HCT116 (cell line): ENCODE results near the gene UTP18. TPM values are rescaled to one million over a fixed set of nuclear protein-coding genes. Genes with fewer than 3 reads are reported as not detected.

Experiments
- ATAC-seq: fragments of 200-7000 bp; cut with Tn5 transposase; 2 replicates; pipeline ENCODE4 v1.9.1; 2020; ENCODE audit warnings: mild to moderate bottlenecking, moderate library complexity
- BruUV-seq: library from RNA; stranded (reverse); fragments of 400-500 nt; replicated peaks from 2 replicates; lab custom pipeline; 2021; lab: Mats Ljungman, UMichigan
- CTCF ChIA-PET: fragments of 300-600 bp; sonication (Branson Sonifier 250); formaldehyde crosslinking; loops from one replicate; lab custom pipeline; 2021; ENCODE audit warnings: antibody characterized with exemption; lab: Charles Lee
- POLR2A ChIA-PET: fragments of 300-600, 350-600 bp; sonication (Branson Sonifier 250); formaldehyde crosslinking; loops from one replicate; lab custom pipeline; 2021; ENCODE audit warnings: antibody characterized with exemption; lab: Charles Lee
- RAD21 ChIA-PET, 2 experiments: fragments of 300-600 bp; sonication (Branson Sonifier 250); formaldehyde crosslinking; loops; one replicate each; lab custom pipeline; 2023; ENCODE audit warnings: low total read pairs in 2 of 2; ENCODE audit not compliant: uncharacterized antibody in 2 of 2, unreplicated experiment in 2 of 2, low non-redundant PET in 1 of 2; lab: Charles Lee
- DNase-seq: peaks from one replicate; pipeline ENCODE4 v3.0.0-alpha.2; 2010; ENCODE audit warnings: low read depth, low spot score
- H2AFZ ChIP-seq: fragments of 200-600 bp; shearing (Covaris generic), sonication (generic); 2 replicates; pipeline ENCODE4 v1.6.1; 2017; ENCODE audit warnings: low read depth, mixed run types, mixed read lengths, antibody characterized with exemption, low read length; ENCODE audit not compliant: poor library complexity, severe bottlenecking
- H3K27ac ChIP-seq: 2 replicates; pipeline ENCODE4 v1.5.1; 2012; ENCODE audit warnings: low read depth, low read length
- H3K27me3 ChIP-seq: fragments of 200-600 bp; sonication (generic); 2 replicates; pipeline ENCODE4 v1.6.1; 2016; ENCODE audit warnings: mixed run types, low read length, mixed read lengths; ENCODE audit not compliant: insufficient read depth
- H3K36me3 ChIP-seq, 2 experiments: fragments of 200-500 bp in 1 of 2; fragments of 200-600 bp in 1 of 2; sonication (Bioruptor generic) in 1 of 2; sonication (generic) in 1 of 2; 2 replicates each; pipeline versions ENCODE4 v1.5.1 to v1.6.1; 2014 to 2016; ENCODE audit warnings: low read length in 2 of 2, inconsistent platforms in 1 of 2, mixed read lengths in 1 of 2, mixed run types in 1 of 2; ENCODE audit not compliant: insufficient read depth in 2 of 2, control insufficient read depth in 1 of 2
- H3K4me1 ChIP-seq, 2 experiments: fragments of 200-600 bp in 1 of 2; sonication (generic) in 1 of 2; 2 replicates each; pipeline versions ENCODE4 v1.5.1 to v1.6.1; 2012 to 2017; ENCODE audit warnings: low read length in 2 of 2, inconsistent platforms in 1 of 2, mild to moderate bottlenecking in 1 of 2, mixed read lengths in 1 of 2, mixed run types in 1 of 2, moderate library complexity in 1 of 2; ENCODE audit not compliant: insufficient read depth in 2 of 2, control insufficient read depth in 1 of 2
- H3K4me2 ChIP-seq: fragments of 200-600 bp; sonication (generic); 2 replicates; pipeline ENCODE4 v1.6.1; 2017; ENCODE audit warnings: mixed run types, low read length, mixed read lengths
- H3K4me3 ChIP-seq, 2 experiments: fragments of 200-600 bp in 1 of 2; sonication (generic) in 1 of 2; replicated peaks in 1 of 2; 2 replicates each; pipeline ENCODE4 v1.5.1; 2011 to 2016; ENCODE audit warnings: low read length in 2 of 2, control low read depth in 1 of 2, low read depth in 1 of 2, mild to moderate bottlenecking in 1 of 2, mixed read lengths in 1 of 2, mixed run types in 1 of 2
- H3K79me2 ChIP-seq: fragments of 200-600 bp; sonication (generic); 2 replicates; pipeline ENCODE4 v1.6.1; 2017; ENCODE audit warnings: mild to moderate bottlenecking, mixed run types, low read length, moderate library complexity, mixed read lengths; ENCODE audit not compliant: insufficient read depth
- H3K9ac ChIP-seq: fragments of 200-600 bp; sonication (generic); 2 replicates; pipeline ENCODE4 v1.6.1; 2016; ENCODE audit warnings: low read length, mixed read lengths
- H3K9me2 ChIP-seq: fragments of 200-600 bp; sonication (generic), shearing (Covaris generic); 2 replicates; pipeline ENCODE4 v1.6.1; 2017; ENCODE audit warnings: mixed run types, mild to moderate bottlenecking, moderate library complexity; ENCODE audit not compliant: insufficient read depth
- H3K9me3 ChIP-seq, 2 experiments: fragments of 200-500 bp in 1 of 2; fragments of 200-600 bp in 1 of 2; sonication (Bioruptor generic) in 1 of 2; sonication (generic) in 1 of 2; 2 replicates each; pipeline ENCODE4 v1.6.1; 2014 to 2017; ENCODE audit warnings: low read length in 2 of 2, mixed read lengths in 2 of 2, inconsistent platforms in 1 of 2, low read depth in 1 of 2, mild to moderate bottlenecking in 1 of 2, mixed run types in 1 of 2, moderate library complexity in 1 of 2; ENCODE audit not compliant: control insufficient read depth in 1 of 2, insufficient read depth in 1 of 2
- H4K20me1 ChIP-seq: fragments of 200-600 bp; sonication (generic), shearing (Covaris generic); 2 replicates; pipeline ENCODE4 v1.6.1; 2017; ENCODE audit warnings: mixed run types, mild to moderate bottlenecking, moderate library complexity; ENCODE audit not compliant: insufficient read depth
- ATF3 ChIP-seq: IDR thresholded peaks from 2 replicates; pipeline ENCODE4 v1.6.1; 2012
- CEBPB ChIP-seq: IDR thresholded peaks from 2 replicates; pipeline ENCODE4 v1.6.1; 2012; ENCODE audit warnings: low read depth
- EGR1 ChIP-seq: IDR thresholded peaks from 2 replicates; pipeline ENCODE4 v1.6.1; 2012; ENCODE audit warnings: low read depth
- ELF1 ChIP-seq: IDR thresholded peaks from 2 replicates; pipeline ENCODE4 v1.6.1; 2012; ENCODE audit warnings: low read depth, borderline replicate concordance
- EZH2 ChIP-seq: fragments of 200-600 bp; sonication (generic); IDR thresholded peaks from 2 replicates; pipeline ENCODE4 v1.6.1; 2017; ENCODE audit warnings: antibody characterized with exemption, mixed run types
- EZH2phosphoT487 ChIP-seq: fragments of 200-600 bp; IDR thresholded peaks from 2 replicates; pipeline ENCODE4 v1.6.1; 2018; ENCODE audit warnings: antibody characterized with exemption, borderline replicate concordance
- JUND ChIP-seq: IDR thresholded peaks from 2 replicates; pipeline ENCODE4 v1.6.1; 2012
- POLR2A ChIP-seq: IDR thresholded peaks from 2 replicates; pipeline ENCODE4 v1.7.0; 2011; ENCODE audit warnings: borderline replicate concordance; ENCODE audit not compliant: insufficient read depth, insufficient read length; ENCODE audit errors: extremely low read depth
- POLR2AphosphoS5 ChIP-seq: IDR thresholded peaks from 2 replicates; pipeline ENCODE4 v1.6.1; 2011; ENCODE audit warnings: mild to moderate bottlenecking, low read depth, low read length, moderate library complexity
- REST ChIP-seq: IDR thresholded peaks from 2 replicates; pipeline ENCODE4 v1.6.1; 2012; ENCODE audit warnings: low read depth
- SIN3A ChIP-seq: IDR thresholded peaks from 2 replicates; pipeline ENCODE4 v1.6.1; 2012; ENCODE audit warnings: low read depth
- SP1 ChIP-seq: IDR thresholded peaks from 2 replicates; pipeline ENCODE4 v1.6.1; 2012; ENCODE audit warnings: low read depth
- SRF ChIP-seq: IDR thresholded peaks from 2 replicates; pipeline ENCODE4 v1.6.1; 2012; ENCODE audit warnings: low read depth
- TCF7L2 ChIP-seq: IDR thresholded peaks from 2 replicates; pipeline ENCODE4 v1.7.0; 2011; ENCODE audit warnings: borderline replicate concordance, inconsistent platforms; ENCODE audit not compliant: insufficient read depth, insufficient read length; ENCODE audit errors: extremely low read depth
- YY1 ChIP-seq: IDR thresholded peaks from 2 replicates; pipeline ENCODE4 v1.6.1; 2011; ENCODE audit warnings: low read length, low read depth, moderate library complexity, mild to moderate bottlenecking; ENCODE audit not compliant: insufficient replicate concordance; ENCODE audit errors: extremely low read depth
- ZBTB33 ChIP-seq: IDR thresholded peaks from 2 replicates; pipeline ENCODE4 v1.6.1; 2011; ENCODE audit warnings: mild to moderate bottlenecking, low read length, moderate library complexity; ENCODE audit not compliant: insufficient replicate concordance; ENCODE audit errors: extremely low read depth
- ZFX ChIP-seq: fragments of 450-650 bp; IDR thresholded peaks from 2 replicates; pipeline ENCODE4 v1.6.1; 2017
- ZNF274 ChIP-seq: fragments of 200-500 bp; sonication (Bioruptor generic); IDR thresholded peaks from 2 replicates; pipeline ENCODE4 v1.6.1; 2014; ENCODE audit warnings: mild to moderate bottlenecking, low read depth, low read length, inconsistent platforms
- intact Hi-C: fragments of 100-400 bp; cut with micrococcal nuclease; formaldehyde crosslinking; loops from 2 replicates; pipeline ENCODE4 v1.10.0; 2022
- total RNA-seq: library from RNA; stranded (reverse); gene quantifications from one replicate; pipeline ENCODE4 v1.2.1, GENCODE V29; 2021; ENCODE audit not compliant: unreplicated experiment

The UTP18 gene
- total RNA-seq, 1 experiment from 2014 or later = 92.6 TPM

- no peak overlapping the region for H2AFZ ChIP-seq
- no peak overlapping the region for H3K9ac ChIP-seq
- H3K4me1 ChIP-seq = no peaks in the 10 kb centered on the region
- H3K27ac ChIP-seq = no peak overlapping the region
- H3K27me3 ChIP-seq = no peaks in the 10 kb centered on the region
- POLR2A ChIA-PET = no interaction called here
- CTCF ChIA-PET = no interaction called here
- no peaks in the 10 kb centered on the region for H3K9me2 ChIP-seq
- intact Hi-C loops = no loop called here
- no peak overlapping the region for H3K4me3 ChIP-seq
- H4K20me1 ChIP-seq = no peaks in the 10 kb centered on the region
- no TSS peak for BruUV-seq
- RAD21 ChIA-PET = no interaction called here
- H3K4me2 ChIP-seq = no peak overlapping the region
- TF ChIP-seq ZBTB33 = no peak
- no peak for TF ChIP-seq SRF
- no peak for TF ChIP-seq POLR2A
- no peak for TF ChIP-seq ATF3
- no peak for TF ChIP-seq YY1
- no peak for TF ChIP-seq JUND
- TF ChIP-seq EZH2 = no peak
- TF ChIP-seq ELF1 = no peak
- TF ChIP-seq SIN3A = no peak
- no peak for TF ChIP-seq ZFX
- no peak for TF ChIP-seq POLR2AphosphoS5
- no peak for TF ChIP-seq EZH2phosphoT487
- no peak for TF ChIP-seq ZNF274
- TF ChIP-seq EGR1 = no peak
- no peak for TF ChIP-seq TCF7L2
- no peak for TF ChIP-seq SP1
- no peak for TF ChIP-seq REST
- TF ChIP-seq CEBPB = no peak
- H3K9me3 ChIP-seq = peaks cover 4 to 11% of the 10 kb centered on the region in 2 experiments; a peak in 1 of 4 replicates
- no peaks in the 10 kb centered on the region for H3K36me3 ChIP-seq
- DNase-seq (no peak), ATAC-seq (no peak)
- no peaks in the 10 kb centered on the region for H3K79me2 ChIP-seq
Observed at GRCh38 chr17:51319186-51319585, 58.8 kb downstream of the UTP18 start.
